ENCODE data around the gene BMP2K.

BMP2K gene

DNA sequence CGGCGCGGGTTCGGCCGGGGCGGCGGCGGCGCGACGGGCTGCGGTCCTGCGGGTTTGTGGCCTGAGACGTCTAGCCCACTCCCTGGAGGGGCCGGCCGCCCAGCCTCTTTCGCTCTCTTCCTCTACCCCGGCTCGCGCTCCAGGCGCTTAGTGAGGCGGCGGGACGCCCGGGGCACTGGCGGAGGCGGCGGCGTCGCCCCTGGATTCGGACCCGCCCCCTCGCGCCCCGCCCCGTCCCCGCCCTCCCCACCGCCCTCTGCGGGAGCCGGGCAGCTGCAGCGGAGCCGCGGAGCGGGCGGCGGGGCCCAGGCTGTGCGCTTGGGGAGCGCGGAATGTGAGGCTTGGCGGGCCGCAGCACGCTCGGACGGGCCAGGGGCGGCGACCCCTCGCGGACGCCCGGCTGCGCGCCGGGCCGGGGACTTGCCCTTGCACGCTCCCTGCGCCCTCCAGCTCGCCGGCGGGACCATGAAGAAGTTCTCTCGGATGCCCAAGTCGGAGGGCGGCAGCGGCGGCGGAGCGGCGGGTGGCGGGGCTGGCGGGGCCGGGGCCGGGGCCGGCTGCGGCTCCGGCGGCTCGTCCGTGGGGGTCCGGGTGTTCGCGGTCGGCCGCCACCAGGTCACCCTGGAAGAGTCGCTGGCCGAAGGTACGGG is at the start of gene BMP2K:
TSS of gene BMP2K (plus strand) at position 272 of the 650 bp plus-strand sequence. CDS start at position 466, 194 bp downstream.
- no peaks in the 10 kb centered on the region for H3K9me3 ChIP-seq (ENCODE audit: insufficient read depth, low read depth, low read length)
- peak within 1 kb of the TSS; percentile 93 for H3K4me3 ChIP-seq (ENCODE audit: low read length)
- no peaks in the 10 kb centered on the region for H3K27me3 ChIP-seq (ENCODE audit: insufficient read depth, low read length)
- peaks cover 24% of the 10 kb centered on the region for H3K4me1 ChIP-seq (ENCODE audit: insufficient read depth, low read length)
- H3K36me3 ChIP-seq (ENCODE audit: insufficient read depth, low read depth, low read length), result no peaks in the 10 kb centered on the region
- H3K9ac ChIP-seq (ENCODE audit: low read depth, low read length), result peak within 1 kb of the TSS; percentile 98
- peak within 1 kb of the TSS; percentile 97 for H3K27ac ChIP-seq (ENCODE audit: low read length)

DNA sequence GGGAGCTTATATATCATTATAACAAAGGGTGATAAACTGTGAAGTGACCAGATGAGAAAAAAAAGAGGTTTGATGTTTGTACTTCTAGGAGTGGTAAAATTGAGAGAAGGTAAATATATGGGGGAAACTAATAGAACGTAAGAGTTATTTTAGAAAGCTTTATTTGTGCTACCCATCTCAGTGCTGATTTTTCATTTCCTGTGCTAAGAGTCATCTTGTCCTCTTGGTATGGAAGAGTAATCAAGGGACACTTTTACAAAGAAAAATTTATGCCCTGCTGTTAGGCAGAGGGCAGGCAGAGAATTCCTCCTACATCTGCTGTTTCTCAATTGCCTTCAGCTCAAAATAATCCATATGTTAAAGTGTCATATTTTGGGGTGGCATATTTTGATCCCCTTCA is 49.6 kb upstream of the BMP2K start:
- Histone ChIP-seq H3K4me1 (ENCODE audit: insufficient read depth, low read length) (peaks cover 14% of the 10 kb centered on the region; the same call in 1 of the 2 replicates), H3K9me3 (ENCODE audit: insufficient read depth, low read depth, low read length) (no peaks in the 10 kb centered on the region), H3K27me3 (ENCODE audit: insufficient read depth, low read length) (peaks cover 4% of the 10 kb centered on the region; the same call in 1 of the 2 replicates), H3K27ac (ENCODE audit: low read length) (no peak overlapping the region), H3K9ac (ENCODE audit: low read depth, low read length) (no peak overlapping the region), H3K36me3 (ENCODE audit: insufficient read depth, low read depth, low read length) (no peaks in the 10 kb centered on the region), H3K4me3 (ENCODE audit: low read length) (no peak overlapping the region)

DNA sequence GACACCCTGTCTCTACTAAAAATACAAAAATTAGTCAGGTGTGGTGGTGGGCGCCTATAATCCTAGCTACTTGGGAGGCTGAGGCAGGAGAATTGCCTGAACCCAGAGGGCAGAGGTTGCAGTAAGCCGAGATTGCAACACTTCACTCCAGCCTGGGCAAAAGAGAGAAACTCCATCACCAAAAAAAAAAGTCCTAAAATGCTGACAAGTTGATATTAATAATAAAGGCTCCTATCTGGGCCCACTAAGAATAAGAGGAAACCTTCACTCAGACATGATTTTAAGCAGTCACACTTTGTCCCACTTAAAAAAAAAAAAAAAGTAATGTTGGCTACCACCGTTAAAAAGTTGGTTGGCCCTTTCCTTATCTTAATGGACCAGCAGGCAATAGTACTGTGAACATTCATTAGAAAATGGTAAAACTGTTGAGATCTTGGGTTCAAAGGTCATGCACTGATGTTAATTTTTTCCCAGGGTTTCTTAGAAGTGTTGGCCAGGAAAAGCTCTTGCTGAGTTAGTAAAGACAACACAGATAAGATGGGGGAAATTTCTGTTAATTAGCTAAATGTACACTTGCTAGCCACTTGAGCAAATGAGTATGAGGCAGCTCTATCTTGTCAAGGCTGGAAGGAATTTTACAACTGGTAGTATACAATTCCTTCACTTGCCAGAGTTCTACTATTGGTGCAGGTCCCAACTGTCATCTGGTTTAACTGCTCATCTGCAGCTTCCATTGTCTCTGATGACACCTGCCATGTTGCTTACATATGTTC is 43.6 kb upstream of the BMP2K start:
- no peak overlapping the region for H3K27ac ChIP-seq (ENCODE audit: low read length)

DNA sequence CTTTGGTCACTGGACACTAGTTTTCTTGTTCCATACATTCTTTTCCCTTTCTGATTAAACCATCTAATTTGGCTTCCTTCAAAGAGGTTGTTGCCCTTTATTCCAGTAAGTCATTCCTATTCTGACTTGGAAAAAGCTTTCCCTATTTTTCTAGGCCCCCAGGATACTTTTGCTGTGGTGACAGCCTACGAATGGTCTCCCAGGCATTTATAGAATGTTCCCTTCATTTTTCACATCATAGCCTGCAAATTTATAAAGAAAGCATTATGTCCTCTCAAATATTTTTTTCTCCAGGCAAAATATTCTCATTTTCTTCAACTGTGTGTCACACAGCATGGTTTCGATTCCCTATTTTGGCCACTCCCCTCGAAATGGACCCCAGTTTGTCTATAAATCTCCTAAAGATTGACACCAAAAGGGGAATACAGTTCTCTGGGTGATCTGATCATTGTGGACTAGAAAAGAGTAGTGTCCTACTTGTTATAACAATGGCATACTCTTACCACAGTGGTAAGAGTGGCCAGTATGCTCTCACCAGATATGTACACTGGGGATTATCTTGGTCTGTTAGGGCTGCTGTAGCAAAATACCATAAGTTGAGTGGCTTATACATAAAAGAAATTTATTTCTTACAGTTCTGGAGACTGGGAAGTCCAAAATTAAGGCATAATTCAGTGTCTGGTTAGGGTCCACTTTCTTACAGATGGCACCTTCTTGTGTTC is 41.5 kb upstream of the BMP2K start:
- Histone ChIP-seq H3K4me3 (ENCODE audit: low read length) (no peak overlapping the region), H3K4me1 (ENCODE audit: insufficient read depth, low read length) (no peaks in the 10 kb centered on the region), H3K27ac (ENCODE audit: low read length) (no peak overlapping the region)

More for the DNA sequence above, 43.6 kb upstream of the BMP2K start:
- H3K9ac ChIP-seq (ENCODE audit: low read depth, low read length), result no peak overlapping the region
- no peaks in the 10 kb centered on the region for H3K9me3 ChIP-seq (ENCODE audit: insufficient read depth, low read depth, low read length)
- H3K27me3 ChIP-seq (ENCODE audit: insufficient read depth, low read length), result no peaks in the 10 kb centered on the region
- H3K4me1 ChIP-seq (ENCODE audit: insufficient read depth, low read length), result no peaks in the 10 kb centered on the region
- H3K36me3 ChIP-seq (ENCODE audit: insufficient read depth, low read depth, low read length), result no peaks in the 10 kb centered on the region
- no peak overlapping the region for H3K4me3 ChIP-seq (ENCODE audit: low read length)

DNA sequence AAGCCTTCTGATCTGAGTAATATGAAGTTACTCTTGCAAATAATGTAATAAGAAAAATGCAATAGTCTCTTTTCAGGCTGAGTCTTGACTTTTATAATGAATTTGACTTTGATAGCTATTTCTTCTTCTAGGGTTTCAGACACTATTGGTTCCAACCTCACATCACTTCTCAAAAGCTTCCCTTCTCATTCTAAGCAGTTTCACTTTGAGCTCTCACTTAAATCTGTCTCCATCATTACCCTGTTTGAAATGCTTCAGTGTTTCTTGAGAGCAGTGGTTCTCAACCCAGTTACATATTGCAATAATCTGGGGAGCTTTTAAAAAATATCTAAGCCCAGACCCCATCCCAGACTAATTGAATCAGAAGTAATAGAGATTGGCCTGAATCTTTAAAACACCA is 40.5 kb upstream of the BMP2K start:
- Histone ChIP-seq H3K9me3 (ENCODE audit: insufficient read depth, low read depth, low read length) (no peaks in the 10 kb centered on the region), H3K27me3 (ENCODE audit: insufficient read depth, low read length) (no peaks in the 10 kb centered on the region), H3K4me3 (ENCODE audit: low read length) (no peak overlapping the region), H3K4me1 (ENCODE audit: insufficient read depth, low read length) (no peaks in the 10 kb centered on the region), H3K27ac (ENCODE audit: low read length) (no peak overlapping the region), H3K9ac (ENCODE audit: low read depth, low read length) (no peak overlapping the region), H3K36me3 (ENCODE audit: insufficient read depth, low read depth, low read length) (no peaks in the 10 kb centered on the region)

More for the DNA sequence above, 41.5 kb upstream of the BMP2K start:
- no peaks in the 10 kb centered on the region for H3K27me3 ChIP-seq (ENCODE audit: insufficient read depth, low read length)
- H3K9ac ChIP-seq (ENCODE audit: low read depth, low read length), result no peak overlapping the region
- H3K9me3 ChIP-seq (ENCODE audit: insufficient read depth, low read depth, low read length), result no peaks in the 10 kb centered on the region
- H3K36me3 ChIP-seq (ENCODE audit: insufficient read depth, low read depth, low read length), result no peaks in the 10 kb centered on the region

DNA sequence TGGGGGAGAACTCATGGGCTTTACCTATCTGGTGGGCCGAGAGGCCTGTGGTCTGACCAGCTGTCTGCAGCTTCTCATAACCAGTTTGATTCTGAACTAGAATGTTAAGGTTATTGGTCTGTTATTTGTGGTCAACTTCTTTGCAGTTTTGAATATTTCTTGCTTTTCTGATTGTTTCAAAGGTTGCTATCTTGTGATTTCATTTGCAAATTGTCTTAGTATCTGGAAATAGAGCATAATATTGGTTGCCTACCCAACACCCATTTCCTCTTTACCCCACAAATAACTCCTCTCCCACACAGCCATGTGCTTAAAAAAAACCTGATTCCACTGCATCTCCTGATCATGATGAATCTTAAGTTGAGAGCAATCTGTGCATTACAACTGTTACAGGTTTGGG is 39.1 kb upstream of the BMP2K start:
- Histone ChIP-seq H3K4me1 (ENCODE audit: insufficient read depth, low read length) (no peaks in the 10 kb centered on the region), H3K4me3 (ENCODE audit: low read length) (no peak overlapping the region), H3K9ac (ENCODE audit: low read depth, low read length) (no peak overlapping the region), H3K27me3 (ENCODE audit: insufficient read depth, low read length) (no peaks in the 10 kb centered on the region), H3K36me3 (ENCODE audit: insufficient read depth, low read depth, low read length) (no peaks in the 10 kb centered on the region), H3K27ac (ENCODE audit: low read length) (no peak overlapping the region), H3K9me3 (ENCODE audit: insufficient read depth, low read depth, low read length) (no peaks in the 10 kb centered on the region)

DNA sequence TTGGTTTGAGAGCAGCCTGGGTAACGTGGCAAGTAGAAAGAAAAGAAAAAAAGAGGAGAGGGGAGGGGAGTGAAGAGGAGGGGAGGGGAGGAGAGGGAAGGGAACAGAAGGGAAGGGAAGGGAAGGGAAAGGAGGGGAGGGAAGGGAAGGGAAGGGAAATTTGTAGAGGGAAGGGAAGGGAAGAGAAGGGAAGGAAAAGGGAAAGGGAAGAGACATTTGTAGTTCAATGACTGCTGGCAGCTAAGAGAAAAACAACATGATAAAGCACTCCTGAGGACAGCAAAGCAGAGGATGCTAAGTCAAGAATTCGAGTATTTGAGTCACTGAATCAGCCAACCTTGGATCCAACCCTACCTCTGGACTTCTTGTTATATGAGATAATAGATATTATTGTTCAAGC is 38.2 kb upstream of the BMP2K start:
- H3K27ac ChIP-seq (ENCODE audit: low read length), result no peak overlapping the region
- H3K9me3 ChIP-seq (ENCODE audit: insufficient read depth, low read depth, low read length), result no peaks in the 10 kb centered on the region

DNA sequence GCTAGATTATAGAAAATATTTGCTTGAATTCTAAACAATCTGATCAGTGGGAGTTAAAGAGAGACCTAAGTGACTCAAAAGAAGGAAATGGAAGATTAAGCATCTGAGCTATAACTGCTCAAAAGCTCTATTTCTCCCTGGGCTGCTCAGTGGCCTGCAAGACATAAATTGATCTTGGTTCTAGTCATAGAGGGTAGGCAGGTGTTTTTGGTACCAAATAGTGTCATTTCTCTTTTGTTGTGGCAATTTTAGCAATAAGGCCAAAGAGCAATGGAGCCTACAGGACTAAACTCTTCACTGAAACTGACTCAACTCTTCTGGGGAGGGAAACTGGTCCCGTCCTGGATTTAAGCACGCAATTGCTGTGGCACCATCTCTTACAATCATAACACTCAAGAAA is 33.9 kb upstream of the BMP2K start:
- H3K27me3 ChIP-seq (ENCODE audit: insufficient read depth, low read length), result no peaks in the 10 kb centered on the region
- H3K4me3 ChIP-seq (ENCODE audit: low read length), result no peak overlapping the region
- H3K4me1 ChIP-seq (ENCODE audit: insufficient read depth, low read length), result no peaks in the 10 kb centered on the region
- no peak overlapping the region for H3K9ac ChIP-seq (ENCODE audit: low read depth, low read length)
- no peak overlapping the region for H3K27ac ChIP-seq (ENCODE audit: low read length)
- no peaks in the 10 kb centered on the region for H3K36me3 ChIP-seq (ENCODE audit: insufficient read depth, low read depth, low read length)
- no peaks in the 10 kb centered on the region for H3K9me3 ChIP-seq (ENCODE audit: insufficient read depth, low read depth, low read length)

More for the DNA sequence above, 38.2 kb upstream of the BMP2K start:
- Histone ChIP-seq H3K27me3 (ENCODE audit: insufficient read depth, low read length) (no peaks in the 10 kb centered on the region), H3K36me3 (ENCODE audit: insufficient read depth, low read depth, low read length) (no peaks in the 10 kb centered on the region), H3K4me3 (ENCODE audit: low read length) (no peak overlapping the region), H3K9ac (ENCODE audit: low read depth, low read length) (no peak overlapping the region), H3K4me1 (ENCODE audit: insufficient read depth, low read length) (no peaks in the 10 kb centered on the region)

DNA sequence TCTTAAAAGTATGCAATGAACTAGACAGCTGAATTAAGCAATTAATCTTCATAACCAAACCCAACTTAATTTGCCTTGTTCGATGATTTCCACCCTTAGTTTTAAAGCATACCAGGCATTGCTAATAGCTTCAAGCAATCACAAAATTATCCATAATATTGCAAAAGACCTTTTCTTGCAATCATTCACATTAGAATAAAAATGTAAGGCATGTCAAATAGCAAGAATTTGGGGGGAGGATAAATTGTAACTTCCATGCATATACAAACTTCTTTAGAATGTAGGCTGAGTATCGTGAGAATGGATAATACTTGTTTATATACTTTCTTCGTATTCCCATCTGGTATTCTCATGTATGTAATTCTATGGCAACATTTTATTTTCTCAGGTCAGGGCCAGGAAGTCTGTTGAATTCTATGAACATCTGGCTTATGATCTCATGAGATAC is 28.7 kb upstream of the BMP2K start:
- no peaks in the 10 kb centered on the region for H3K4me1 ChIP-seq (ENCODE audit: insufficient read depth, low read length)
- H3K9me3 ChIP-seq (ENCODE audit: insufficient read depth, low read depth, low read length), result no peaks in the 10 kb centered on the region
- no peak overlapping the region for H3K4me3 ChIP-seq (ENCODE audit: low read length)
- H3K27me3 ChIP-seq (ENCODE audit: insufficient read depth, low read length), result no peaks in the 10 kb centered on the region
- H3K36me3 ChIP-seq (ENCODE audit: insufficient read depth, low read depth, low read length), result no peaks in the 10 kb centered on the region
- H3K27ac ChIP-seq (ENCODE audit: low read length), result no peak overlapping the region
- H3K9ac ChIP-seq (ENCODE audit: low read depth, low read length), result no peak overlapping the region

DNA sequence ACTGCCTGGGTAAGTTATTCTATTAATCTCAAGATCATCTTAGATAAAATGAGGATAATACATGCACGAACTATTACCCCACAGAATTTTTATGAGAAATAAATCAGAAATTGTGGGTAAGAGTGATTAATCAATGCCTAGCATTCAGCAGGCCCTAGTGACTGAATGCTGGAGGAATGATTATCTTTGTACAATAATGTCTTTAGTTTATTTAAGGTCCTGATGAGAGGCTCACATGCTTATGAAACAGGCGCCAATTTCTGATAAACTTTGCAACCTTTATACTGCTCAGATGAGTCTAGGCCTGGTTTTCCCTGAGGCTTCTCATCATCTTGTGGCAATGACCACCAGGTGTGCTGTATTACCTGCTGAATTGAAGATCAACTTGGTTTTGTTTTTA is 27.8 kb upstream of the BMP2K start:
- Histone ChIP-seq H3K27ac (ENCODE audit: low read length) (no peak overlapping the region), H3K9ac (ENCODE audit: low read depth, low read length) (no peak overlapping the region), H3K36me3 (ENCODE audit: insufficient read depth, low read depth, low read length) (no peaks in the 10 kb centered on the region), H3K4me1 (ENCODE audit: insufficient read depth, low read length) (no peaks in the 10 kb centered on the region), H3K9me3 (ENCODE audit: insufficient read depth, low read depth, low read length) (no peaks in the 10 kb centered on the region), H3K27me3 (ENCODE audit: insufficient read depth, low read length) (no peaks in the 10 kb centered on the region), H3K4me3 (ENCODE audit: low read length) (no peak overlapping the region)

DNA sequence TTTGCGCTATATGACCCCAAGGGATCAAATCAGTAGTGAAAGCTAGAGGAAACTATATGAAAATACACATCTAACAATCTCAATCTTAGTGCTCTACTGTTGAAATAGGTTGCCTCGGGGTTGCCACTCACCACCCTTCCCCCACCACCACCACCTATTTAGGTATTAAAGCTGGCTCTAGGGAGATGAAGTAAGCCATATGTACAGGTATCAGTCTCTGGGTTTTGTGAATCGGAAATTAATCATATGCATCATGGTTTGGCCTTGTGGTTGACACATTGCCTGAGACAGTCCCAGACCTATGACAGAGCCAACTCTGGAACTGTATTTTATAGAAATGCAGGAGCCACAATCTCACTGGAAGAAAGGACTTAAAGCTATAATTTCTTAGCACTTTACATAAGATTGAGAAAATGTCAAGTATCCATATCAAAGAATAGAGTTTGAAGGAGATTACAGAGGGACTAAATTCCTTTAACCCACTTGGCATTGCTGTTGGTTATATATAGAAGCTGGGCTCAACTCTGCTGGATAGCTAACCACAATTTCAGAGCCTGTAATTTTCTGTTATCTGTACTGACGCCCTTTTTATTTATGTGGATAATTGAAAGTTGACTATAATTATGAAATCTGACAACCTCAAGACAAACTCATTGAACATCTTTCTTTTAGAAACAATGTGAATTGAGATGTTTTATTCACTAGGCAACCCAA is 26.7 kb upstream of the BMP2K start:
- no peak overlapping the region for H3K4me3 ChIP-seq (ENCODE audit: low read length)

More for the DNA sequence above, 26.7 kb upstream of the BMP2K start:
- H3K9ac ChIP-seq (ENCODE audit: low read depth, low read length), result no peak overlapping the region
- no peaks in the 10 kb centered on the region for H3K9me3 ChIP-seq (ENCODE audit: insufficient read depth, low read depth, low read length)
- H3K4me1 ChIP-seq (ENCODE audit: insufficient read depth, low read length), result no peaks in the 10 kb centered on the region
- H3K27ac ChIP-seq (ENCODE audit: low read length), result no peak overlapping the region
- no peaks in the 10 kb centered on the region for H3K36me3 ChIP-seq (ENCODE audit: insufficient read depth, low read depth, low read length)
- no peaks in the 10 kb centered on the region for H3K27me3 ChIP-seq (ENCODE audit: insufficient read depth, low read length)
